ENCODE data around the gene KIRREL3.

DNA sequence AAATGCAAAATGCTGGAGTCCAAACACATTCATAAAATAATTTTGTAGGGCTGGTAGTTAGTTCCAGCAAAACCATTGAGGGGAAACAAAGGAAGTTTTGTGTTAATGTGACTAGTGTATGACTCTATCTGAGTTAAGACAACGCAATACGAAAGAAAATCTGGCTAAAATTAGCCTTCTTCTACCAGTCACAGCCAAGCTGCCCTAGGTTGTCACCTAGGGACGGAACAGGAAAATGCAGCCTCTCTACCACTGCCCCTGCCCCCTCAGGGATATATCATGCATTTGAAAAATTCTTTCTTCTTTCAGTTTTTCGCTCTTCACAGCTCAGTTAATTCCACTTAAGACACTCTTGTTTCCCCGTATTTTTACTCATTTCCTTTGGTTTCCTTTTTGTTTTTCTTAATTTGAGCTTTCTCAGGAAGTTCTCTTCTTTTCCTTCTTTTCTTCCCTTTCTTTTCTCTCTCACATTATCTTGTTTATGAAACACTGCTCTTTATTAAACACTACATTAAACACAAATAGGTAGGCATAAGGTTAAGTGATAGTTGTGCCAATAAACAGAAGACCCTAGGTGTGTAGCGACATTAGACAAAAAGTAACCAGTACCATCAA, 30.6 kb downstream of the KIRREL3 start:
- TF ChIP-seq, protein P1, sequence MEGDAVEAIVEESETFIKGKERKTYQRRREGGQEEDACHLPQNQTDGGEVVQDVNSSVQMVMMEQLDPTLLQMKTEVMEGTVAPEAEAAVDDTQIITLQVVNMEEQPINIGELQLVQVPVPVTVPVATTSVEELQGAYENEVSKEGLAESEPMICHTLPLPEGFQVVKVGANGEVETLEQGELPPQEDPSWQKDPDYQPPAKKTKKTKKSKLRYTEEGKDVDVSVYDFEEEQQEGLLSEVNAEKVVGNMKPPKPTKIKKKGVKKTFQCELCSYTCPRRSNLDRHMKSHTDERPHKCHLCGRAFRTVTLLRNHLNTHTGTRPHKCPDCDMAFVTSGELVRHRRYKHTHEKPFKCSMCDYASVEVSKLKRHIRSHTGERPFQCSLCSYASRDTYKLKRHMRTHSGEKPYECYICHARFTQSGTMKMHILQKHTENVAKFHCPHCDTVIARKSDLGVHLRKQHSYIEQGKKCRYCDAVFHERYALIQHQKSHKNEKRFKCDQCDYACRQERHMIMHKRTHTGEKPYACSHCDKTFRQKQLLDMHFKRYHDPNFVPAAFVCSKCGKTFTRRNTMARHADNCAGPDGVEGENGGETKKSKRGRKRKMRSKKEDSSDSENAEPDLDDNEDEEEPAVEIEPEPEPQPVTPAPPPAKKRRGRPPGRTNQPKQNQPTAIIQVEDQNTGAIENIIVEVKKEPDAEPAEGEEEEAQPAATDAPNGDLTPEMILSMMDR (IDR thresholded peaks at IDR 0.05) = no peak
- TF ChIP-seq POLR2A (IDR thresholded peaks at IDR 0.05) (no peak), POLR2AphosphoS5 (IDR thresholded peaks at IDR 0.05) (no peak)

All from prostate gland (tissue), 2 donors.